ENCODE results near the gene WNT5B. TPM values are rescaled to one million over a fixed set of nuclear protein-coding genes. Genes with fewer than 3 reads are reported as not detected.

WNT5B gene
- total RNA-seq, 2 donors from 2014 or later, result 2.3 to 3.1 TPM

- ATAC-seq (ENCODE audit: insufficient number of reproducible peaks, low FRiP score, low read depth), result no peak
- peaks cover 0 to 15% of the 10 kb centered on the region in 2 donors for H3K4me1 ChIP-seq (ENCODE audit: control insufficient read depth in 1 of 2, low read depth in 2 of 2)
- peak overlapping the region; percentile 3 to 60 for H3K27ac ChIP-seq
Observed at GRCh38 chr12:1650260-1650977, 21.4 kb downstream of the WNT5B start.

GRCh38 chr12:1650978-1651361 is 21.9 kb downstream of the WNT5B start:
- Histone ChIP-seq H3K4me1 (ENCODE audit: control insufficient read depth in 1 of 2, low read depth in 2 of 2) (peaks cover 0 to 15% of the 10 kb centered on the region in 2 donors), H3K36me3 (no peaks in the 10 kb centered on the region), H3K27ac (peak overlapping the region; percentile 3 to 60), H3K9me3 (no peaks in the 10 kb centered on the region), H3K27me3 (replicated peaks; ENCODE audit: insufficient read depth) (no peaks in the 10 kb centered on the region), H3K4me3 (no peak overlapping the region)
- DNase-seq (ENCODE audit: low spot score) (no peak), ATAC-seq (ENCODE audit: insufficient number of reproducible peaks, low FRiP score, low read depth) (no peak)
- TF ChIP-seq CTCF (IDR thresholded peaks at IDR 0.05), result no peak

More at GRCh38 chr12:1650260-1650977, 21.4 kb downstream of the WNT5B start:
- Histone ChIP-seq H3K4me3 (no peak overlapping the region), H3K27me3 (replicated peaks; ENCODE audit: insufficient read depth) (no peaks in the 10 kb centered on the region), H3K36me3 (no peaks in the 10 kb centered on the region), H3K9me3 (no peaks in the 10 kb centered on the region)
- TF ChIP-seq CTCF (IDR thresholded peaks at IDR 0.05), result no peak
- DNase-seq (ENCODE audit: low spot score), result no peak

GRCh38 chr12:1651946-1652345 is 22.9 kb downstream of the WNT5B start:
- H3K4me1 ChIP-seq (ENCODE audit: control insufficient read depth in 1 of 2, low read depth in 2 of 2), result peaks cover 0 to 15% of the 10 kb centered on the region in 2 donors
- H3K36me3 ChIP-seq, result no peaks in the 10 kb centered on the region
- H3K27ac ChIP-seq, result no peak overlapping the region
- ATAC-seq (ENCODE audit: insufficient number of reproducible peaks, low FRiP score, low read depth) (no peak), DNase-seq (ENCODE audit: low spot score) (no peak)
- H3K27me3 ChIP-seq (replicated peaks; ENCODE audit: insufficient read depth), result no peaks in the 10 kb centered on the region
- no peaks in the 10 kb centered on the region for H3K9me3 ChIP-seq
- TF ChIP-seq CTCF (IDR thresholded peaks at IDR 0.05), result no peak
- no peak overlapping the region for H3K4me3 ChIP-seq

- Histone ChIP-seq H3K27ac (no peak overlapping the region), H3K4me1 (ENCODE audit: control insufficient read depth in 1 of 2, low read depth in 2 of 2) (peaks cover 4 to 18% of the 10 kb centered on the region in 2 donors), H3K9me3 (no peaks in the 10 kb centered on the region), H3K4me3 (no peak overlapping the region), H3K27me3 (replicated peaks; ENCODE audit: insufficient read depth) (no peaks in the 10 kb centered on the region), H3K36me3 (no peaks in the 10 kb centered on the region)
- ATAC-seq (ENCODE audit: insufficient number of reproducible peaks, low FRiP score, low read depth) (no peak), DNase-seq (ENCODE audit: low spot score) (no peak)
- no peak for TF ChIP-seq CTCF (IDR thresholded peaks at IDR 0.05)
Observed at GRCh38 chr12:1655225-1655788, 26.3 kb downstream of the WNT5B start.

GRCh38 chr12:1656902-1657301 is 27.9 kb downstream of the WNT5B start:
- no peaks in the 10 kb centered on the region for H3K9me3 ChIP-seq
- no peaks in the 10 kb centered on the region for H3K36me3 ChIP-seq
- no peaks in the 10 kb centered on the region for H3K27me3 ChIP-seq (replicated peaks; ENCODE audit: insufficient read depth)
- H3K27ac ChIP-seq, result no peak overlapping the region
- no peak overlapping the region for H3K4me3 ChIP-seq
- DNase-seq (ENCODE audit: low spot score), result no peak
- no peak for TF ChIP-seq CTCF (IDR thresholded peaks at IDR 0.05)
- no peak for ATAC-seq (ENCODE audit: insufficient number of reproducible peaks, low FRiP score, low read depth)
- peaks cover 8 to 10% of the 10 kb centered on the region in 2 donors for H3K4me1 ChIP-seq (ENCODE audit: control insufficient read depth in 1 of 2, low read depth in 2 of 2)

Measured in thoracic aorta (tissue), 2 donors.